Endothelial cell of umbilical vein (primary cell): ENCODE results near the gene SLC25A13. TPM values are rescaled to one million over a fixed set of nuclear protein-coding genes. Genes with fewer than 3 reads are reported as not detected.

Experiments
- BruUV-seq: library from RNA; stranded (reverse); fragments of 400-500 nt; replicated peaks from 2 replicates; lab custom pipeline; 2021; lab: Mats Ljungman, UMichigan
- CTCF ChIA-PET: fragments of 300-600, 350-600 bp; sonication (Branson Sonifier 250); formaldehyde crosslinking; loops from one replicate; lab custom pipeline; 2021; ENCODE audit warnings: antibody characterized with exemption, inconsistent platforms; lab: Charles Lee
- POLR2A ChIA-PET: fragments of 300-600, 350-600 bp; sonication (Branson Sonifier 250); formaldehyde crosslinking; loops from one replicate; lab custom pipeline; 2021; ENCODE audit warnings: antibody characterized with exemption, inconsistent platforms; lab: Charles Lee
- DNase-seq: peaks from one replicate; pipeline ENCODE4 v3.0.0-alpha.2; 2011; ENCODE audit warnings: low read depth, low spot score
- FAIRE-seq: peaks from 2 replicates; lab custom pipeline; 2011; peaks lifted over from hg19 to GRCh38; lab: Jason Lieb, UNC
- H2AFZ ChIP-seq: 2 replicates; pipeline ENCODE4 v1.6.0; 2012; ENCODE audit warnings: low read depth, low read length, control low read depth, inconsistent platforms
- H3K27ac ChIP-seq: 2 replicates; pipeline ENCODE4 v1.5.1; 2011; ENCODE audit warnings: low read depth, mild to moderate bottlenecking, control low read depth, low read length, moderate library complexity; ENCODE audit not compliant: insufficient read depth
- H3K27me3 ChIP-seq, 2 experiments: 2 replicates each; pipeline versions ENCODE4 v1.6.0 to v1.6.1; 2011; ENCODE audit warnings: low read length in 2 of 2, mixed read lengths in 1 of 2; ENCODE audit not compliant: control insufficient read depth in 2 of 2, insufficient read depth in 2 of 2
- H3K36me3 ChIP-seq, 2 experiments: 2 replicates in 1 of 2; 3 replicates in 1 of 2; pipeline ENCODE4 v1.5.1; 2011; ENCODE audit warnings: low read length in 2 of 2, mild to moderate bottlenecking in 1 of 2, moderate library complexity in 1 of 2; ENCODE audit not compliant: control insufficient read depth in 2 of 2, insufficient read depth in 2 of 2; ENCODE audit errors: extremely low read depth in 1 of 2
- H3K4me1 ChIP-seq: 3 replicates; pipeline ENCODE4 v1.5.1; 2011; ENCODE audit warnings: mild to moderate bottlenecking, low read length; ENCODE audit not compliant: control insufficient read depth, insufficient read depth; ENCODE audit errors: extremely low read depth
- H3K4me2 ChIP-seq: 2 replicates; pipeline ENCODE4 v1.6.1; 2011; ENCODE audit warnings: low read length, control low read depth, mixed read lengths; ENCODE audit not compliant: insufficient read depth
- H3K4me3 ChIP-seq, 3 experiments: fragments of 200-600 bp in 1 of 3; sonication (generic), shearing (Covaris generic) in 1 of 3; replicated peaks in 1 of 3; 2 replicates each; pipeline ENCODE4 v1.5.1; 2011 to 2016; ENCODE audit warnings: control low read depth in 3 of 3, low read length in 3 of 3, mild to moderate bottlenecking in 2 of 3, inconsistent platforms in 1 of 3, low read depth in 1 of 3, moderate library complexity in 1 of 3; ENCODE audit not compliant: insufficient read depth in 1 of 3
- H3K79me2 ChIP-seq: 2 replicates; pipeline ENCODE4 v1.6.0; 2012; ENCODE audit warnings: low read length, inconsistent platforms; ENCODE audit not compliant: control insufficient read depth, insufficient read depth
- H3K9ac ChIP-seq: replicated peaks from 2 replicates; pipeline ENCODE3; 2011; ENCODE audit warnings: low read length, control low read depth; ENCODE audit not compliant: insufficient read depth; ENCODE audit errors: extremely low read depth
- H3K9me1 ChIP-seq: replicated peaks from 3 replicates; pipeline ENCODE4 v1.6.0; 2011; ENCODE audit warnings: mild to moderate bottlenecking, low read length; ENCODE audit not compliant: control insufficient read depth, insufficient read depth; ENCODE audit errors: extremely low read depth
- H3K9me3 ChIP-seq: replicated peaks from 2 replicates; pipeline ENCODE4 v1.5.1; 2012; ENCODE audit warnings: low read length, inconsistent platforms; ENCODE audit not compliant: control insufficient read depth, insufficient read depth
- H4K20me1 ChIP-seq: replicated peaks from 2 replicates; pipeline ENCODE3; 2011; ENCODE audit warnings: mild to moderate bottlenecking, low read length; ENCODE audit not compliant: control insufficient read depth, insufficient read depth; ENCODE audit errors: extremely low read depth
- EZH2 ChIP-seq: IDR thresholded peaks from 2 replicates; pipeline ENCODE4 v1.6.1; 2012; ENCODE audit warnings: borderline replicate concordance, low read depth, mild to moderate bottlenecking, moderate library complexity, low read length, inconsistent platforms; ENCODE audit not compliant: severe bottlenecking
- FOS ChIP-seq: IDR thresholded peaks from 2 replicates; pipeline ENCODE4 v1.6.1; 2011; ENCODE audit warnings: mild to moderate bottlenecking, low read length, moderate library complexity, borderline replicate concordance; ENCODE audit not compliant: insufficient read depth
- GATA2 ChIP-seq: IDR thresholded peaks from 2 replicates; pipeline ENCODE4 v1.7.0; 2011; ENCODE audit warnings: low read depth, mild to moderate bottlenecking, moderate library complexity, mixed read lengths, low read length; ENCODE audit not compliant: insufficient read length, insufficient read depth
- JUN ChIP-seq: IDR thresholded peaks from 2 replicates; pipeline ENCODE4 v1.6.1; 2011; ENCODE audit warnings: borderline replicate concordance, low read depth; ENCODE audit not compliant: insufficient read length, insufficient read depth
- MAX ChIP-seq: IDR thresholded peaks from 2 replicates; pipeline ENCODE4 v1.6.1; 2011; ENCODE audit not compliant: insufficient read depth, insufficient read length
- MYC ChIP-seq: IDR thresholded peaks from one replicate; pipeline ENCODE4 v1.6.1; 2011; ENCODE audit warnings: mild to moderate bottlenecking, low read depth, low read length
- POLR2A ChIP-seq: IDR thresholded peaks from 2 replicates; pipeline ENCODE4 v1.6.1; 2012; ENCODE audit warnings: low read depth, mild to moderate bottlenecking, control low read depth, low read length
- POLR2AphosphoS5 ChIP-seq: IDR thresholded peaks from 2 replicates; pipeline ENCODE4 v1.6.1; 2012; ENCODE audit warnings: low read depth, mild to moderate bottlenecking, control low read depth, low read length, moderate library complexity; ENCODE audit not compliant: insufficient read depth
- dilution Hi-C: fragments of 300-500 bp; cut with MboI; formaldehyde crosslinking; loops from one replicate; pipeline ENCODE4 v1.15.0; 2019; ENCODE audit warnings: low sequenced_read_pairs; ENCODE audit not compliant: extremely low pct_ligation_motif_present
- intact Hi-C: fragments of 100-400 bp; cut with micrococcal nuclease; formaldehyde crosslinking; loops from one replicate; pipeline ENCODE4 v1.10.0; 2022
- polyA plus RNA-seq, 4 experiments: library from polyadenylated mRNA; depleted of rRNA in 3 of 4; stranded (reverse) in 3 of 4; unstranded in 1 of 4; fragments of >200 nt; gene quantifications; 2 replicates each; pipeline versions ENCODE4 v1.2.1 to v1.2.3, GENCODE V29; 2011 to 2012; ENCODE audit warnings: missing spikeins in 1 of 4
- total RNA-seq: library from RNA; stranded (reverse); gene quantifications from 2 replicates; pipeline ENCODE4 v1.2.3, GENCODE V29; 2021
- TF ChIP-seq, protein P1 (sequence below), 2 donors: IDR thresholded peaks; 1 replicate in 1 of 2; 2 replicates in 1 of 2; pipeline ENCODE4 v1.5.1; 2011; ENCODE audit warnings: low read length in 2 of 2, mild to moderate bottlenecking in 2 of 2, moderate library complexity in 2 of 2, control low read depth in 1 of 2, inconsistent platforms in 1 of 2, low read depth in 1 of 2; ENCODE audit not compliant: insufficient read depth in 1 of 2; ENCODE audit errors: extremely low read depth in 1 of 2

SLC25A13 gene
- total and polyA plus RNA-seq, 2 donors (not counting 3 experiments of a cell fraction or from before 2014, with no cell fraction given), result 13.2 to 34.4 TPM

- BruUV-seq, result no TSS peak
- CTCF ChIA-PET, result no interaction called here
- no peak overlapping the region for H2AFZ ChIP-seq
- no peak overlapping the region for H3K27ac ChIP-seq
- no peaks in the 10 kb centered on the region for H3K27me3 ChIP-seq
- H3K9ac ChIP-seq, result no peak overlapping the region
- H3K79me2 ChIP-seq, result no peaks in the 10 kb centered on the region
- FAIRE-seq, result no peak
- H3K4me3 ChIP-seq, result no peak overlapping the region
- H3K4me1 ChIP-seq, result no peaks in the 10 kb centered on the region
- no peak overlapping the region for H3K4me2 ChIP-seq
- H4K20me1 ChIP-seq, result peaks cover 10% of the 10 kb centered on the region
- H3K9me3 ChIP-seq, result no peaks in the 10 kb centered on the region
- no peaks in the 10 kb centered on the region for H3K36me3 ChIP-seq
- intact Hi-C loops, result no loop called here
- dilution Hi-C loops, result no loop called here
- TF ChIP-seq MAX, result no peak
- no peak for TF ChIP-seq POLR2AphosphoS5
- no peak for TF ChIP-seq GATA2
- no peak for TF ChIP-seq FOS
- TF ChIP-seq, protein P1, sequence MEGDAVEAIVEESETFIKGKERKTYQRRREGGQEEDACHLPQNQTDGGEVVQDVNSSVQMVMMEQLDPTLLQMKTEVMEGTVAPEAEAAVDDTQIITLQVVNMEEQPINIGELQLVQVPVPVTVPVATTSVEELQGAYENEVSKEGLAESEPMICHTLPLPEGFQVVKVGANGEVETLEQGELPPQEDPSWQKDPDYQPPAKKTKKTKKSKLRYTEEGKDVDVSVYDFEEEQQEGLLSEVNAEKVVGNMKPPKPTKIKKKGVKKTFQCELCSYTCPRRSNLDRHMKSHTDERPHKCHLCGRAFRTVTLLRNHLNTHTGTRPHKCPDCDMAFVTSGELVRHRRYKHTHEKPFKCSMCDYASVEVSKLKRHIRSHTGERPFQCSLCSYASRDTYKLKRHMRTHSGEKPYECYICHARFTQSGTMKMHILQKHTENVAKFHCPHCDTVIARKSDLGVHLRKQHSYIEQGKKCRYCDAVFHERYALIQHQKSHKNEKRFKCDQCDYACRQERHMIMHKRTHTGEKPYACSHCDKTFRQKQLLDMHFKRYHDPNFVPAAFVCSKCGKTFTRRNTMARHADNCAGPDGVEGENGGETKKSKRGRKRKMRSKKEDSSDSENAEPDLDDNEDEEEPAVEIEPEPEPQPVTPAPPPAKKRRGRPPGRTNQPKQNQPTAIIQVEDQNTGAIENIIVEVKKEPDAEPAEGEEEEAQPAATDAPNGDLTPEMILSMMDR (IDR thresholded peaks at IDR 0.05; ENCODE audit: extremely low read depth in 1 of 2, insufficient read depth in 1 of 2, low read depth in 1 of 2, low read length in 2 of 2), result no peak
- no peak for TF ChIP-seq MYC
- TF ChIP-seq EZH2, result no peak
- no peak for TF ChIP-seq JUN
- no peak for TF ChIP-seq POLR2A
- no peak for DNase-seq
- POLR2A ChIA-PET, result no interaction called here
- no peaks in the 10 kb centered on the region for H3K9me1 ChIP-seq
Measured at GRCh38 chr7:96306385-96307125, 15.3 kb downstream of the SLC25A13 start.
